Measurements from ENCODE around the gene USP34. TPM values are rescaled to one million over a fixed set of nuclear protein-coding genes. Genes with fewer than 3 reads are reported as not detected.
"Not testable (repeated sequence)": the region's sequence is repeated elsewhere in the genome, so short reads cannot be mapped to it uniquely, and the experiment has no call there.

USP34 gene
- total RNA-seq, 1 donor, result 154 TPM

DNA sequence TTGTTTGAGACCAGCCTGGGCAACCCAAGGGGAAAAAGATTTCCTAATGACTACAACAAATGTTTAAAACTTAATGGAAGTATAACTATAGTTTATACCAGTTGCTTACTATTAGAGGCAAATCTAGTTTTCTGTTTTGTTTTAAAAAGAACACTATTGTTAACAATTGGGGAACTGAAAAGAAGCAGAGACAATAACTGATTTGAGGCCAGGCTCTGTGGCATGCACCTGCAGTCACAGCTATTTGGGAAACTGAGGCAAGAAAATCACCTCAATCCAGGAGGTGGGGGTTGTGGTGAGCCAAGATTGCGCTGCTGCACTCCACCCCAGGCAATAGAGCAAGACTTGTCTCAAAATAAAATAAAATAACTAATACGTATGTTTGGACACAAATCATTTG, 28.2 kb upstream of the USP34 start:
- no peak overlapping the region for H3K4me3 ChIP-seq (ENCODE audit: low read depth, low read length)
- TF ChIP-seq, protein P1, sequence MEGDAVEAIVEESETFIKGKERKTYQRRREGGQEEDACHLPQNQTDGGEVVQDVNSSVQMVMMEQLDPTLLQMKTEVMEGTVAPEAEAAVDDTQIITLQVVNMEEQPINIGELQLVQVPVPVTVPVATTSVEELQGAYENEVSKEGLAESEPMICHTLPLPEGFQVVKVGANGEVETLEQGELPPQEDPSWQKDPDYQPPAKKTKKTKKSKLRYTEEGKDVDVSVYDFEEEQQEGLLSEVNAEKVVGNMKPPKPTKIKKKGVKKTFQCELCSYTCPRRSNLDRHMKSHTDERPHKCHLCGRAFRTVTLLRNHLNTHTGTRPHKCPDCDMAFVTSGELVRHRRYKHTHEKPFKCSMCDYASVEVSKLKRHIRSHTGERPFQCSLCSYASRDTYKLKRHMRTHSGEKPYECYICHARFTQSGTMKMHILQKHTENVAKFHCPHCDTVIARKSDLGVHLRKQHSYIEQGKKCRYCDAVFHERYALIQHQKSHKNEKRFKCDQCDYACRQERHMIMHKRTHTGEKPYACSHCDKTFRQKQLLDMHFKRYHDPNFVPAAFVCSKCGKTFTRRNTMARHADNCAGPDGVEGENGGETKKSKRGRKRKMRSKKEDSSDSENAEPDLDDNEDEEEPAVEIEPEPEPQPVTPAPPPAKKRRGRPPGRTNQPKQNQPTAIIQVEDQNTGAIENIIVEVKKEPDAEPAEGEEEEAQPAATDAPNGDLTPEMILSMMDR (IDR thresholded peaks at IDR 0.05; ENCODE audit: insufficient read depth, low read depth, low read length), result no peak

GRCh38 chr2:61493523-61493942, 22.6 kb upstream of the USP34 start:
- DNase-seq (ENCODE audit: low read depth), result peak; percentile 21
- no peak overlapping the region for H3K4me3 ChIP-seq (ENCODE audit: low read depth, low read length)
- TF ChIP-seq, protein P1 (IDR thresholded peaks at IDR 0.05; ENCODE audit: insufficient read depth, low read depth, low read length), result no peak

More for the DNA sequence above, 28.2 kb upstream of the USP34 start:
- DNase-seq (ENCODE audit: low read depth), result no peak

- DNase-seq (ENCODE audit: low read depth), result no peak
- TF ChIP-seq, protein P1 (IDR thresholded peaks at IDR 0.05; ENCODE audit: insufficient read depth, low read depth, low read length), result no peak
- H3K4me3 ChIP-seq (ENCODE audit: low read depth, low read length), result no peak overlapping the region
These were observed 21.6 kb upstream of the USP34 start for GRCh38 chr2:61492476-61492875.

GRCh38 chr2:61485281-61485680, 14.4 kb upstream of the USP34 start:
- DNase-seq (ENCODE audit: low read depth), result no peak
- TF ChIP-seq, protein P1 (IDR thresholded peaks at IDR 0.05; ENCODE audit: insufficient read depth, low read depth, low read length), result no peak
- no peak overlapping the region for H3K4me3 ChIP-seq (ENCODE audit: low read depth, low read length)

GRCh38 chr2:61478086-61478485, 7.2 kb upstream of the USP34 start:
- DNase-seq (ENCODE audit: low read depth), result no peak
- TF ChIP-seq, protein P1 (IDR thresholded peaks at IDR 0.05; ENCODE audit: insufficient read depth, low read depth, low read length), result no peak
- H3K4me3 ChIP-seq (ENCODE audit: low read depth, low read length), result no peak overlapping the region

GRCh38 chr2:61476929-61477589, 6.2 kb upstream of the USP34 start:
- not testable (repeated sequence) for DNase-seq (ENCODE audit: low read depth); H3K4me3 ChIP-seq (ENCODE audit: low read depth, low read length)

DNA sequence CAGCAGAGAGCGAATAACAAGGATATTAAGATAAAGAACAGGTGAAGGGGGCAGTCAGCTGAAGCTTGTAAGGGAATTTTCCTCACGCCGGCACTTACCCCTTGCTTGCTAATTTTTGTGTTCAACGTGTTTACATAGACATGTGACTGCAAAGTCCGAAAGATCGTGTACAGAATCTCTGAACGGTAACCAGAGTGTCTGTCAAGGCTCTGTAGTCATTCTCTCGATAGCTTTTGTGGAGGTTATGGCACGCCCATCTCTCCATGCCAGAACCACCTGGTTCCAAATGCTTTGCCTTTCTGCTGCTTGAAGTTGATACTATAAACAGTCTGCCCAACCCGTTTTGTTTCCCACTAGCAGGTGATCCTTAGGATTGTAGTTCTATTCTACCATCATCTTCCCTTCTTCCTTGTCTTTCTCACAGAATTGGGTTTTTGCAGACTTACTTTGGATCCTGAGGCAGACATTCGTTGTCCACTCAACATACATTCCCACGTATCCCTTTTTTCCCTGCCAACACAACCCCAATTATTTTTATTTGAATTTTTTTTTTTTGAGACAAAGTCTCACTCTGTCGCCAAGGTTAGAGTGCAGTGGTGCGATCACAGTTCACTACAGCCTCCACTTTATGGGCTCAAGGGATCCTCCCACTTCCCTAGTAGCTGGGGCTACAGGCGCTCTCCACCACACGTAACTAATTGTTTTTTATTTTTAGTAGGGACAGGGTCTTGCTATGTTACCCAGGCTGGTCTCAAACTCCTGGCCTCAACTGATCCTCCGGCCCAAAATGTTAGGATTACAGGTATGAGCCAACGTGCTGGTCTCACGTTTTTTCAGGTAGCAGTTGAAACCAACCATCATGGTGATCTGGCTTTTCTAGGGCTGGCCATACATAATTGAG, 1.3 kb upstream of the USP34 start:
- peak; percentile 48 for DNase-seq (ENCODE audit: low read depth)
- H3K4me3 ChIP-seq (ENCODE audit: low read depth, low read length), result peak overlapping the region; percentile 71
- TF ChIP-seq, protein P1 (IDR thresholded peaks at IDR 0.05; ENCODE audit: insufficient read depth, low read depth, low read length), result no peak
